ENCODE data around the gene FOXB1. TPM values are rescaled to one million over a fixed set of nuclear protein-coding genes. Genes with fewer than 3 reads are reported as not detected.

FOXB1 gene
- total RNA-seq, 2 experiments from 2014 or later = 3.7 to 5.2 TPM

DNA sequence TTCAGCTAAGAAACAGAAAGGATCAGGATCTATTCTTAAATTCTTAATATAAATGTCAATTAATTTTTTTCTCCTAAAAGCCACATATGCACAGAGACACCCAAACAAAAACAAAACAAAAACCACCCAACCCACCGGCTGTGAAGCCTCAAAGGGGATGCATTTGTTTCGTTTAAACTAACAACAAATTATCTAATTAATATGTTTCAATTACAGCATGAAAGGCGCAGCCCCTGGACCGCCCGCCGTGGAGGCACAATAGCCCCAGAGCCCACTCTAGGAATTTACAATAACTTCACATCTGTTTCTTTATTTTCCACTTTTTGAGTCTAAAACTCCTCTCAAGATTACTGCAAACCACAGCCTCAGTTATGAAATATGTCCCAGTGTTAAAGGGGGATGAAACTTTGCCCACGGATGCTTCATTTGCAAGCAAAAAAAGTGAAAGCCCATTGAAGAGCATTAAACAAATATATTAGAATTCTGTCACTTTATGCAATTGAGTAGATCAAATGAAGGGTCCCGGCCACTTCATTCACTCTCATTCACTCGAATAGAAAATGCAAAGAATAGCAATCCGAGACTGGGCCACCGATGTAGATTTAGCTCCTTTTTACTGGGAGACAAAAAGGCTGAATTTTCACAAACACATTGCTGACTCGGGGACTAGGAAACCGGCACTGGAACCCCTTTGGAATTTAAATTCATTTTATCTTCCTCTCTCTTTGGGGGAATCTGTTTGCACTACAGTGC lies 6.0 kb downstream of the FOXB1 start:
- H3K27me3 Mint-ChIP-seq = peaks cover 76% of the 10 kb centered on the region
- DNase-seq = no peak
- ChIA-PET POLR2A (no interaction called here), CTCF (no interaction called here)
- peaks cover 38% of the 10 kb centered on the region for H3K4me1 Mint-ChIP-seq
- H3K27ac Mint-ChIP-seq = no peak overlapping the region
- H3K4me3 Mint-ChIP-seq = no peak overlapping the region
- H3K9me3 Mint-ChIP-seq = no peaks in the 10 kb centered on the region
- H3K36me3 Mint-ChIP-seq (ENCODE audit: low read depth) = peaks cover 17% of the 10 kb centered on the region

DNA sequence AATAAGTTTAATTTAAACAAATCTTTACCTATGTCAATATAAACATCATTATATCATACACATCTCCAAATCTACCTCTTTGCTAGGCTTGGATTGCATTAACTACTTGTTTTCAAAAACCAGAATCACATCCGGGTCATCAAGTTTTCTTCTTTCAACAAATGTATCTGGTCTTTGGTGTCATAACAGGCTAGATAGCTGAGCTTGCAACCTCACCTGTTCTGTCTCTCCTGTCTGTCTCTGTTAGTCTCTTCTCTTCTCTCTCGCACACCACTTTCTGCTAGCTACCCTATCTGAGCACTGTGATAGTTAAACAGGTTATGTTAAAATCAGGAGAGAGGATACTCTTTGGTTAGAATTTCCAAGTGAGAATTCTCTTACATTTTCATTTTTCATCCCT lies 6.7 kb downstream of the FOXB1 start:
- Mint-ChIP-seq H3K27ac (no peak overlapping the region), H3K36me3 (ENCODE audit: low read depth) (peaks cover 10% of the 10 kb centered on the region), H3K4me3 (no peak overlapping the region), H3K4me1 (peaks cover 31% of the 10 kb centered on the region), H3K9me3 (no peaks in the 10 kb centered on the region), H3K27me3 (peaks cover 78% of the 10 kb centered on the region)
- POLR2A ChIA-PET = no interaction called here
- no peak for DNase-seq
- CTCF ChIA-PET = no interaction called here

GRCh38 chr15:60012695-60013094 lies 8.6 kb downstream of the FOXB1 start:
- H3K4me1 Mint-ChIP-seq = peaks cover 21% of the 10 kb centered on the region
- no peak overlapping the region for H3K4me3 Mint-ChIP-seq
- ChIA-PET POLR2A (no interaction called here), CTCF (no interaction called here)
- peaks cover 2% of the 10 kb centered on the region for H3K9me3 Mint-ChIP-seq
- no peak for DNase-seq
- peaks cover 70% of the 10 kb centered on the region for H3K27me3 Mint-ChIP-seq
- H3K36me3 Mint-ChIP-seq (ENCODE audit: low read depth) = peaks cover 7% of the 10 kb centered on the region
- no peak overlapping the region for H3K27ac Mint-ChIP-seq

DNA sequence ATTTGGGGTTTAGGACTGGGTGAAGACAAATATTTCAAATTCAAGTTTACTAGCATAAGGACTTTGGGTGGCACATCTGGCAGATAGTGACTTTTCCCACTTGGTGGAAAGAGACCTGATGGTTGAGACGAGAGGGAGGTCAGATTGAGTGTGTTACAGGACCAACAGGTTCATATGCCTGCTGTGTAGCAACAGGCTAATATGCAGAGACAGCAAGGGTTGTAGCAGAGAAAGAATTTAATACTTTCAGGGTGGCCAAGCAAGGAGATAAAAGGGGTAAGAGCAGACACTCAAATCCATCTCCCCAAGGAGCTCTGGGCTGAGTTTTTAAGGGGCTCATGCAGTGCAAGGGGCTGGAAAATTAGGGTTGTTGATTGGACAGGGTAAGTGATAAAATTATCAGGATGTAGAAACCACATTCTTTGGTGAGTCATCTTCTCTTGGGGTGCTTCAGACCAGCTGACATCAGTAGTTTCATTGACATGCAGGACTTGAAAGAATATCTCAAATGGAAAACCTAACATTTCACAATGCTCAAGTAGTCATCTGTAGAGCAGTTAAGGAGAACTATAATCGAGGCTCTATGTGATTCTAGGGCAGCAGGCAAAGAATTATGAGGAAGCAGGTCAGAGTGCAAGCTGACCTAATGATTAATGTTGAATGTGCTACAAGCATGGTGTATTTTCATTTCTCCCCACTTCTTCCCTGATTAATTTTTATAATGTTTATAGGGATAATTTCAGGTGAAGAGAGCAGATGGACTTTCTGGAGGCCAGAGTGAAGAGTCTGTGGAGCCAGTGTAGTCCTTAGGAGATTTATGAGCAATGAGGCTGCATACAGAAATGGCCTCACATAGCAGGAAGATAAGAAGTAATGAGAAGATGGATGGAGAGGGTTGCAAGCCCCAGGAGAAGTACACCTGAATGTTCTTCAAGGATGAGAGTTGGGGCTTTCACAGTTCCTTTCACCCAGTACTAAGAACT lies 13.7 kb downstream of the FOXB1 start:
- Mint-ChIP-seq H3K4me1 (peaks cover 31% of the 10 kb centered on the region), H3K4me3 (no peak overlapping the region), H3K9me3 (peaks cover 8% of the 10 kb centered on the region), H3K27me3 (peaks cover 21% of the 10 kb centered on the region), H3K36me3 (ENCODE audit: low read depth) (peaks cover 8% of the 10 kb centered on the region), H3K27ac (peak overlapping the region; percentile 38)
- ChIA-PET POLR2A (interaction anchor here (0.8 to 2.9 kb wide), 3 partner anchors 11 to 20 kb away, joined by 3 to 10 read pairs (median 5); partner anchors contain the start of gene FOXB1), CTCF (no interaction called here)
- DNase-seq = peak; percentile 33

DNA sequence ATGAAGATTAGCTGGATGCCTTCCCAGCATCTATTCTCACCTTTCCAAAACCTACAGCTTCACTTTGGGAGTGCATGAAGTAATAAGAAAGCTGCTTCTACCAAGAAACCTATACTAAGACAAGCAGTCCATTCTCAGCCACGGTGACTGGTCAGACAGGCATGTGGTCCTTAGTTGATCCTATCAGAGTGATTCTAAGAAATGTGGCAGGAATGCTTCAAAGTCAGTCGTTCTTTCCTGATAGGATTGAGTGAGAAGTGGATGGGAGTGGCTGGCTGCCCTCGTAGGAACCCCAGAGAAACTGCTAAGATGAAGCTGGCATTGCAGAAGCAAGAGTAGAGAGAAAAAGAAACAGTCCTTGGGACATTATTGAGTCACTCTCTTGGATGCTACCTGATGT lies 16.6 kb downstream of the FOXB1 start:
- Mint-ChIP-seq H3K36me3 (ENCODE audit: low read depth) (peaks cover 8% of the 10 kb centered on the region), H3K9me3 (peaks cover 9% of the 10 kb centered on the region), H3K4me1 (peaks cover 31% of the 10 kb centered on the region), H3K27ac (no peak overlapping the region), H3K4me3 (no peak overlapping the region), H3K27me3 (peaks cover 1% of the 10 kb centered on the region)
- CTCF ChIA-PET = no interaction called here
- POLR2A ChIA-PET = no interaction called here
- no peak for DNase-seq

DNA sequence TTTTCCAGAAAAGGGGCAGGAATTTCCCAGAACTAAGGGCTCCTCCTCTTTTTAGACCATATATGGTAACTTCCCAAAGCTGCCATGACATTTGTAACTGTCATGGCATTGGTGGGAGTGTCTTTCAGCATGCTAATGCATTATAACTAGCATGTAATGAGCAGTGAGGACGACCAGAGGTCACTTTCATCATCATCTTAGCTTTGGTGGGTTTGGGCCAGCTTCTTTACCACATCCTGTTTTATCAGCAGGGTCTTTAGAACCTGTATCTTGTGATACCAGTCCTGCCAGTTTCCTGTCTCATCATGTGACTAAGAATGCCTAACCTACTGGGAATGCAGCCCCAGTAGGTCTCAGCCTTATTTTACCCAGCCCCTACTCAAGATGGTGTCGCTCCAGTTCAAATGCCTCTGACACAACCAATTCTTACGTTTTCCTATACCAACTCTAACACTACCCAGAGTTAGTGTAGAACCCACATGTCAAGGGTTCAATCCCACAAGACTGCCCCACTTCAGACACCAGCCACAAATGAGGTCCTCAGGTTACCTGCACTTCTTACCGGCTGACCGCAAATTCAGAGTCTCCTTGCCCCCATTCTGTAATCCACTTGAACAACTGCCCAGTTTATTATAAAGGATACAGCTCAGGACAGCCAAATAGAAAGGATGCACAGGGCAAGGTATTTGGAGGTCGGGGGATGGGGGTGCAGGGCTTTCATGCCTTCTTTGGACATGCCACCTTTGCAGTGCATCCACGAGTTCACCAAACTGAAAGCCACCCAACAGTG lies 17.7 kb downstream of the FOXB1 start:
- H3K27ac Mint-ChIP-seq = no peak overlapping the region
- ChIA-PET CTCF (interaction anchor here (1.3 kb wide), 1 partner anchor 15 kb away, joined by 4 read pairs; no protein-coding TSS in a partner anchor), POLR2A (no interaction called here)
- DNase-seq = no peak
- peaks cover 9% of the 10 kb centered on the region for H3K9me3 Mint-ChIP-seq
- H3K4me3 Mint-ChIP-seq = no peak overlapping the region
- H3K36me3 Mint-ChIP-seq (ENCODE audit: low read depth) = peaks cover 8% of the 10 kb centered on the region
- H3K4me1 Mint-ChIP-seq = peaks cover 31% of the 10 kb centered on the region
- no peaks in the 10 kb centered on the region for H3K27me3 Mint-ChIP-seq

DNA sequence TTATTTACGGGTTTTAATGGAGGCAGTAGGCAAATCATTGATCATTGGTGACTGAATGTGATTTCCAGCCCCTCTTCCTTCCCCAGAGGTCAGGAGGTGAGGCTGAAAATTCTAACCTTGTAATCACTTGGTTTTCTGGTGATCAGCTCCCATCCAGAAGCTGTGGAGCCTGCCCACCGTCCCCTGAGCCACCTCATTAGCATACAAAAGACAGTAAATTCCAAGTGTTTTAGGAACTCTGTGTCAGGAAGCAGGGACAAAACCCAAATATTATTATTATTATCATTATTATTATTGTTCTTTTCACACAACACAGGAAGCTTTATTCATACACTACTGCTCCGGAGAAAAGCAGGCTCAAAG lies 18.2 kb downstream of the FOXB1 start:
- Mint-ChIP-seq H3K9me3 (peaks cover 9% of the 10 kb centered on the region), H3K4me3 (no peak overlapping the region), H3K27ac (no peak overlapping the region), H3K36me3 (ENCODE audit: low read depth) (peaks cover 8% of the 10 kb centered on the region), H3K4me1 (peaks cover 28% of the 10 kb centered on the region), H3K27me3 (no peaks in the 10 kb centered on the region)
- CTCF ChIA-PET = interaction anchor here (1.3 kb wide), 1 partner anchor 16 kb away, joined by 4 read pairs; no protein-coding TSS in a partner anchor
- no peak for DNase-seq
- POLR2A ChIA-PET = no interaction called here

DNA sequence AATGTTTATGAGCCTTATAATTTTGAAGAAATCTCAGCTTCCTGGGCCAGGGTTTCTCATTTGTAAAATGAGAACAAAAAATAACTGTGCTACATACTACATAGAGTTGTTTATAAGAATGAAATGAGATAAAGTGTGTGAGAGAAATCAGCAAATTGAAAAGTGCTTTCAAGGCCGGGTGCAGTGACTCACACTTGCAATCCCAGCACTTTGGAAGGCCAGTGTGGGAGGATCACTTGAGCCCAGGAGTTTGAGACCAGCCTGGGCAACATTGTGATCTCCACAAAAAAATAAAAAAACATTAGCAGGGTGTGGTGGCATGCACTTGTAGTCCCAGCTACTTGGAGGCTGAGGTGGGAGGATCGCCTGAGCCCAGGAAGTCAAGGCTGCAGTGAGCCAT lies 22.4 kb downstream of the FOXB1 start:
- POLR2A ChIA-PET = no interaction called here
- peaks cover 6% of the 10 kb centered on the region for H3K4me1 Mint-ChIP-seq
- H3K27me3 Mint-ChIP-seq = no peaks in the 10 kb centered on the region
- DNase-seq = no peak
- CTCF ChIA-PET = no interaction called here
- peaks cover 3% of the 10 kb centered on the region for H3K9me3 Mint-ChIP-seq
- H3K4me3 Mint-ChIP-seq = no peak overlapping the region
- H3K36me3 Mint-ChIP-seq (ENCODE audit: low read depth) = no peaks in the 10 kb centered on the region
- no peak overlapping the region for H3K27ac Mint-ChIP-seq

DNA sequence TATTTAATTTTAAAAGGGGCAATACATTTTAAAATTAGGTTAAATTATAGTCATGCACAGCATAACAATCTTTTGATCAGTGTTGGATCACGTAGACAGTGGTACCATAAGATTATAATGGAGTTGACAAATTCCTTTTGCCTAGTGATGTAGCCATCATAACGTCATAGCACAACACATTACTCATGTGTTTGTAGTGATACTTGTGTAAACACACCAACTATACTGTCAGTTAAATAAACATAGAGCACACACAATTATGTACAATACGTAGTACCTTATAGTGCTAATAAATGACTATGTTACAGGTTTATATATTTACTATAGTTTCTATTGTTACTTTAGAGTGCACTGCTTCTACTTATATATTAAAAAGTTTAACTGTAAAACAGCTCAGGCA lies 31.2 kb downstream of the FOXB1 start:
- Mint-ChIP-seq H3K36me3 (ENCODE audit: low read depth) (no peaks in the 10 kb centered on the region), H3K9me3 (no peaks in the 10 kb centered on the region), H3K27me3 (no peaks in the 10 kb centered on the region), H3K4me3 (no peak overlapping the region), H3K4me1 (peaks cover 17% of the 10 kb centered on the region), H3K27ac (no peak overlapping the region)
- no peak for DNase-seq
- POLR2A ChIA-PET = no interaction called here
- CTCF ChIA-PET = no interaction called here

DNA sequence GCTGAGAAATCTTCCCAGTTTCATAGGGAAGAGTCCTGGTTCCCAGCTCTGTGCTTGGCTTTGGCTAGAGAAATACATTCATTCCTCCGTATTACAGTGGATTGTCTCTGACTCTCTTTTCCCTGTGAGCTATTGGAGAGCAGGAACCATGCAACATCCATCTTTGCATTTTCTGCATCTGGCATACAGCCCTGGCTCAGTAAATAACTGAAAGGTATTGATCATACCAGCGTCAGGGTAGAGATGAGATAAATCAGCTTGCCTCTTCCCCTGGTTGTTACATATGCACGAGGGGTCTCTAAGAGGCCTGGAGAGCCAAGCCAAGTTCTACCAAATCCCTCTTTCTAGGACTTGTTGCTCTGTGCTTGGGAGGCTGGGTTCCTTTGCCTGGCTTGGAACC lies 35.2 kb downstream of the FOXB1 start:
- Mint-ChIP-seq H3K4me3 (no peak overlapping the region), H3K9me3 (no peaks in the 10 kb centered on the region), H3K27ac (no peak overlapping the region), H3K27me3 (no peaks in the 10 kb centered on the region), H3K36me3 (ENCODE audit: low read depth) (no peaks in the 10 kb centered on the region), H3K4me1 (peaks cover 22% of the 10 kb centered on the region)
- DNase-seq = no peak
- ChIA-PET CTCF (no interaction called here), POLR2A (no interaction called here)

- DNase-seq = no peak
- no peaks in the 10 kb centered on the region for H3K27me3 Mint-ChIP-seq
- CTCF ChIA-PET = interaction anchor here (3.2 kb wide), 1 partner anchor 127 kb away, joined by 11 read pairs; no protein-coding TSS in a partner anchor
- H3K27ac Mint-ChIP-seq = peak overlapping the region; percentile 75
- POLR2A ChIA-PET = no interaction called here
- H3K36me3 Mint-ChIP-seq (ENCODE audit: low read depth) = no peaks in the 10 kb centered on the region
- H3K4me1 Mint-ChIP-seq = peaks cover 26% of the 10 kb centered on the region
- H3K4me3 Mint-ChIP-seq = no peak overlapping the region
- no peaks in the 10 kb centered on the region for H3K9me3 Mint-ChIP-seq
Observed at GRCh38 chr15:60043744-60044435, 39.8 kb downstream of the FOXB1 start.

GRCh38 chr15:60044636-60045270 lies 40.6 kb downstream of the FOXB1 start:
- Mint-ChIP-seq H3K4me3 (peak overlapping the region; percentile 54), H3K27ac (peak overlapping the region; percentile 75), H3K27me3 (peaks cover 7% of the 10 kb centered on the region), H3K9me3 (peaks cover 6% of the 10 kb centered on the region), H3K36me3 (ENCODE audit: low read depth) (peaks cover 5% of the 10 kb centered on the region), H3K4me1 (peaks cover 25% of the 10 kb centered on the region)
- POLR2A ChIA-PET = no interaction called here
- peak; percentile 55 for DNase-seq
- CTCF ChIA-PET = interaction anchor here (3.2 kb wide), 1 partner anchor 127 kb away, joined by 11 read pairs; no protein-coding TSS in a partner anchor
